Left renal pelvis (tissue), 4 donors: ENCODE results near the gene NEK8. TPM values are rescaled to one million over a fixed set of nuclear protein-coding genes. Genes with fewer than 3 reads are reported as not detected.

Experiments
- DNase-seq, 4 donors: peaks; one replicate each; pipeline ENCODE4 v3.0.0-alpha.2; 2013; ENCODE audit warnings: low read depth in 4 of 4, low spot score in 3 of 4
- polyA plus RNA-seq, 4 donors: library from polyadenylated mRNA; unstranded; fragments of 120-200 nt; gene quantifications; one replicate each; pipeline ENCODE4 v1.2.1, GENCODE V29; 2013; ENCODE audit not compliant: insufficient read length in 4 of 4

Gene NEK8
- polyA plus RNA-seq, 4 donors: 2.8 to 13.2 (median 7.2) TPM

DNA sequence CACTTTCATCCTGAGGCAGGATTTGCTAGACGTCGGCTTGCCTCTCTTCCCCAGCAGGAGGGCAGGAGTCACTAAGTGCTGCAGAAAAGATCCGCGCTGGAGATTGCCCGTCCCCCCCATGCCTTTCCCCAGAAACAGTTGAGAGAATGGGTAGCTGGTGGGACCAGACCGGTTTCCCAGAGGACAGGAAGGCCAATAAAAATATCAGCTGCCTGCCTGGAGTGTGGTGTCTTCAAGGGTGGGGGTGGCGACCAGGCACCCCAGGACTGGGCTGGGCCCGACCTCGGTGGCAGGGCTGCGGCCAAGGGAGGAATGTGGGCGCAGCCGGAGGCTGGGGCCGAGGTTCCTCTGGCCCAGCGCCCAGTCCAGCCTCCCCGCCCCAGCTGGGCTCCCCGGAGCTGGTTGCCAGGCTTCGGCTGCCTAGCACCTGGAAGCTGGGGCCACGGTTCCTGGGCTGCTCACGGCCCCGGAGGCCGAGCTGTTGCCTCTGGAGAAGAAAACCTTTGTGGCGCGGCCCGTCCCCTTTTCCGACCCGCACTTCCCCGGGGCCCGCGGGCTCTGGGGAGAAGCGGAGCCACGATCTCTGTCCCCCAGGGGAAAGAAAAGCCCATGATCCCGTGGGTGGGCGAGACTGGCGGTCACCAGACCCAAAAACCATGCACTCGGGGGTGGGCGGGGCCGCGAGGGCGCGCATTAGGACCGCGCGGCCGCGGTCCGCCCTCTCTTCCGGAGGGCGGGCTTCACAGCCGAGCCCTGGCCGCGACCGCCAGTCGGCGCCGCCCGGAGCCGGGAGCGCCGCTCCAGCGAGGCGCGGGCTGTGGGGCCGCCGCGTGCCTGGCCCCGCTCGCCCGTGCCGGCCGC is 14.9 kb downstream of the NEK8 start, which contains the start of gene TRAF4:
TRAF4 (plus strand) TSS at position 769 of the 861 bp plus-strand sequence. CDS start 102 bp downstream, outside the sequence.
- DNase-seq: peak in 3 of 4 donors; percentile 46 to 79 (median 76)

DNA sequence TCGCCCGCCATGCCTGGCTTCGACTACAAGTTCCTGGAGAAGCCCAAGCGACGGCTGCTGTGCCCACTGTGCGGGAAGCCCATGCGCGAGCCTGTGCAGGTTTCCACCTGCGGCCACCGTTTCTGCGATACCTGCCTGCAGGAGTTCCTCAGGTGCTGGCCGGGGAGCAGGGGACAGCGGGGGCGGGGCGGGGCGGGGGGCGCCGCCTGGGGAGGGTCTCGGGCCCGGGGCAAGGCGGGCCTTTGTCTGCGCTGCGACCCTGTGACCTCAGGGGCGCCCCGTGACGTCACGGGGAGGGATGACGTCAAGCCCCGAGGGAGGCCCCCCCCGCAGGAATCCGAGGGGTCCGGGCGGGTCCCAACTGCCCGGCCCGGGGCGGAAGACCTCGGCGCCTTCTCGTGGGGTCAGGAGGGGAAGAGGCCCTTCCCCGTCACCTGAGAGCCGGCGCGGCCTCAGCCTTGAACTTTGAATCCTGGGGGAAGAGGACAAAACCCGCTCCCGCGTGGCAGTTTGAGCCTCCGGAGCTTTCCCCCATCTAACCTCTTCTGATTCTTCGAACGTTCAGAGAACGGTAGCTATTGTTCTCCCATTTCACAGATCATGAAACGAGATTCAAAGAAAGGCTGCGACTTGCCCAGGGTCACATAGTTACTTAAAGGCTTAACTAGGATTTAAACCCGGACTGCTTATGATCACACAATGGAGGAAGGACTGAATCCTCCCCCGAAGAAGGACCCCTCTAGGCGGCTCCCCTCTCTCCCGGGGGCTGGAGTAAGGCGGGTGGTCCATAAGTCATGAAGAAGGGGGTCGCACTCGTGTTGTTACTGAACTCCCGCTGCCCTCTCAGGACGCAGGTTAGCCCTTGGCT is 15.8 kb downstream of the NEK8 start:
- DNase-seq: no peak

DNA sequence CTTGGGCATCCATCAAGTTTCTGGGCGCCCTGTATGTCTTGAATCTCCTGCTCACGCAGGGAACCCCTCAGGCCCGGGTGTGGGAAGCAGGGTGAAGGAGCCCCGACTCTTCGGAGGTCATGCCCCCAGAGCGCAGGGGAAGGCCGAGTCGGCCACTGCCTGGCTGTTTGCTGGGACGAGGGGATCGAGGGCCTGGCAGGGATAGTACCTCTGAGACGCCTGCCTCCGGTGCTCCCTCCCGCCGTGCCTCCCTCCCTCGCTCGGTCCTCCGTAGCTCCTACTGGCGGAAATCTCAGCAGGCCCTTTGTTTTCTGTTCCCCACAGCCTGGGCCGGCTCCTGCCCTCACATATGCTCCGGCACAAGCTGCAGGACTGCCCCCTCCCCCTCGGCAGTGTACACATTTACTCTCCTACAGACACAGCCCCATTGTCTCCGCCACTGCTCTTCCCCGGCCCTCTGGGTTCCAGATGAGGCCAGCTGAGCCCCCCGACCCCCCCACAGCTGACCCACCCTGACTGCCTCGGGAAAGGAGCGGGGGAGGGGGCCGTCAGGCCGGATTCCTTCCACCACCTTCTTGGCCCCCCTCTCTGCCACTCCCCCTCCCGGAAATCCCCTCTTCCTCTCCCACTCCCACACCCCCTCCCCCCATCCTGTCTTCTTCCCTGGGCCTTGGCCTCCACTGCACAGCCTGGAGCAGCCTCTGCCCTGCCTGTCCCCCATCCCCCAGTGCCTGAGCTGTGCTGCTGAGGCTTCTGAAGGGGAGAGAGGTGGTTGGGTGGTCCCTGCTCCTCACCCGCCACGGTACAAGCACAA is 16.6 kb downstream of the NEK8 start:
- DNase-seq: peak in 1 of 4 donors; percentile 63

DNA sequence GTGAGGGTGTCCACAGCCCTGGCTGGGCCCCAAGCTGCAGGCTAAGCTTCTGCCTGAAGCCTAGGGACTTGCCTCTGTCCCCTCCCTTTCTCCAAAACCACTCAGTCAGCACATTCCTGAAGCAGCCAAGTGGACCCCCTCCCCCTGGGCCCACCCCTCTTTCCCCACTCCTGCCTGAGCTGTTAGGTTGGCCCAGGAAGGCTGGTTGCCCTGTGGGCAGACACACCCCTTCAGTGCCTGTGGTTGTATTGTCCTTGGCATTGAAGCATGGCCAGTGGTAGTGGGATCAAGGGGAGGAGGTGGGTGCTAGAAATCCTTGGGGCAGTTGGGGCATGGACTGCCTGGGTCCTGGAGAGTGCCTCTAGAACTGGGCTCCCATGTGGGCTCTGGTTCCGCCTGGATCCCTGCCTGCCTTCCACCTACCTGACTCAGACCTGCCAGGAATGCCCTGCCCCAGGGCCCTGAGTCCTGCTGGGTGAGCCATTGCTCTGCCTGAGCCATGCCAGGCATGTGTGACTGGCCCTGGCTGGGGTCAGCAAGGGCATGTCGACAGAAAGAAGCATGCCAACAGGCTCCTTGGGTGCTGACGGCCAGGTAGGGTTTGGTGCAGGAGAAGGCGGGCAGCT is 17.3 kb downstream of the NEK8 start:
- DNase-seq: peak in 1 of 4 donors; percentile 50

DNA sequence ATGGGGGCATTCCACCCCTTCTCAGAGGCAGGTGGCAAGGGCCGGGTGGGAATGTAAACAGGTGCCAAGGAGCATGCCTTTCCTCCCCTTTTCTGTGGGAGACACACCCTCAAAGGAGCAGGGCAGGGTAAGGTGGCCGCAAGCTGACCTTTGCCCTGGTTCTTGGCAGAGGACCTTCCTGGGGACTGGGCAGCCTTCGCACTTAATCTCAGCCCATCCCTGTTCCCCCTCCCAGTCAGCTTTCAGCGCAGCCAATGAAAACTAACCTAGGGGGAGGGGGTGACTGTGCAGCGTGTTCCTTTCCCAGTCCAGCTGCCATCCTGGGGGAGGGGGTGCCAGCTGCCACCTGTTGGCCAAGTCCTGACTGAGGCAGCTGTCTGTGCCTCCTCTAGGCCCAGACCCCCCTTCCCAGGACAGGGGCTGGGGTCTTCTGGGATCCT is 18.0 kb downstream of the NEK8 start:
- DNase-seq: no peak

DNA sequence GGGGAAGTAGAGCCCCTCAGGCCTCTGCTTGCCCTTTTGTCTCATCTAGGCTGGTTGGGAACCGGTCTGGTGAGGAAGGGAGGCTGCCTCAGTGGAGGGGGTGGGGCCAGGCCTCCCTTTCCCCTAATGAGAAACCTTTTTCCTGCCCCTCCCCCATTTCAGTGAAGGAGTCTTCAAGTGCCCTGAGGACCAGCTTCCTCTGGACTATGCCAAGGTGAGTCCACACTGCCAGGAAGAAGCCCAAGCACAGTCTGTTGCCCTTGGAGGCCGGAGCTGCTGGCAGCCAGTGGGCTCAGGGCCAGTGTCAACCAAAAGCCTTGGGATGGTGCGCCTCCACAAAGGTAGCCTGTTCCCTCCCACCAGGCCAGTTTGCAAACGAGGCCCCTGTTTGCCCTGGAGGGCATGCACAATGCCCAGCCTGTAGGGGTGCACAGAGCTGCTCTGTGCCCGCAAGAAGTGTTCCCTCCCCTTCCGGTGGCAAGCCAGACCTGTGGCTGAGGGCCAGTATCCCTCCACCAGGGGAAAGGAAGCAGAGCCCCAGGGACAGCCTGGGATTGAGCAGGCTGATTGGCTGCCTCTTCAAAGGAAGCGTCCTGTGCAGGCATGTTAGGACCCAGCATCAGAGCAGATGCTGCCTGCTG is 18.6 kb downstream of the NEK8 start:
- no peak for DNase-seq

DNA sequence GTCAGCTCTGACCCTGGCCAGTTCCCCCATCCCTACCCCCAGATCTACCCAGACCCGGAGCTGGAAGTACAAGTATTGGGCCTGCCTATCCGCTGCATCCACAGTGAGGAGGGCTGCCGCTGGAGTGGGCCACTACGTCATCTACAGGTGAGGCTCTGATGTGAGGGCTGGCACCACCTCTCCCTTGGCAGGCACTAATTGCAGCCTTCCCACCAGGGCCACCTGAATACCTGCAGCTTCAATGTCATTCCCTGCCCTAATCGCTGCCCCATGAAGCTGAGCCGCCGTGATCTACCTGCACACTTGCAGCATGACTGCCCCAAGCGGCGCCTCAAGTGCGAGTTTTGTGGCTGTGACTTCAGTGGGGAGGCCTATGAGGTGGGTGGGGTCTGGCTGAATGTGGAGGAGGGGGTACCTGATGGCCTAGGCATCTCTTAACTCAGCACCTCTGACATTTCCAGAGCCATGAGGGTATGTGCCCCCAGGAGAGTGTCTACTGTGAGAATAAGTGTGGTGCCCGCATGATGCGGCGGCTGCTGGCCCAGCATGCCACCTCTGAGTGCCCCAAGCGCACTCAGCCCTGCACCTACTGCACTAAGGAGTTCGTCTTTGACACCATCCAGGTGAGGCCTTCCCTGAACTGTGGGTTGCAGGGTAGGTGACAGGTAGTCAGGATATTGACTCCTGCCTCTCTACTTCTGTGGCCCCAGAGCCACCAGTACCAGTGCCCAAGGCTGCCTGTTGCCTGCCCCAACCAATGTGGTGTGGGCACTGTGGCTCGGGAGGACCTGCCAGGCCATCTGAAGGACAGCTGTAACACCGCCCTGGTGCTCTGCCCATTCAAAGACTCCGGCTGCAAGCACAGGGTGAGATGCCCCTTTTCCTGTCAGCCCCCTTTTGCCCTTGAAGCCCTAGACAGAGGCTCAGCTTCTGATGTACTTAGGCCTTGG is 19.5 kb downstream of the NEK8 start:
- DNase-seq: no peak

DNA sequence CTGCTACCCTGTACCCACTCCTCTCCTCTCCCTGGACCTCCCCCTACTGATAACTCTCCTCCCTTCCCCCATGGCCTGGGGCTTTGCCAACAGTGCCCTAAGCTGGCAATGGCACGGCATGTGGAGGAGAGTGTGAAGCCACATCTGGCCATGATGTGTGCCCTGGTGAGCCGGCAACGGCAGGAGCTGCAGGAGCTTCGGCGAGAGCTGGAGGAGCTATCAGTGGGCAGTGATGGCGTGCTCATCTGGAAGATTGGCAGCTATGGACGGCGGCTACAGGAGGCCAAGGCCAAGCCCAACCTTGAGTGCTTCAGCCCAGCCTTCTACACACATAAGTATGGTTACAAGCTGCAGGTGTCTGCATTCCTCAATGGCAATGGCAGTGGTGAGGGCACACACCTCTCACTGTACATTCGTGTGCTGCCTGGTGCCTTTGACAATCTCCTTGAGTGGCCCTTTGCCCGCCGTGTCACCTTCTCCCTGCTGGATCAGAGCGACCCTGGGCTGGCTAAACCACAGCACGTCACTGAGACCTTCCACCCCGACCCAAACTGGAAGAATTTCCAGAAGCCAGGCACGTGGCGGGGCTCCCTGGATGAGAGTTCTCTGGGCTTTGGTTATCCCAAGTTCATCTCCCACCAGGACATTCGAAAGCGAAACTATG is 20.4 kb downstream of the NEK8 start:
- no peak for DNase-seq

DNA sequence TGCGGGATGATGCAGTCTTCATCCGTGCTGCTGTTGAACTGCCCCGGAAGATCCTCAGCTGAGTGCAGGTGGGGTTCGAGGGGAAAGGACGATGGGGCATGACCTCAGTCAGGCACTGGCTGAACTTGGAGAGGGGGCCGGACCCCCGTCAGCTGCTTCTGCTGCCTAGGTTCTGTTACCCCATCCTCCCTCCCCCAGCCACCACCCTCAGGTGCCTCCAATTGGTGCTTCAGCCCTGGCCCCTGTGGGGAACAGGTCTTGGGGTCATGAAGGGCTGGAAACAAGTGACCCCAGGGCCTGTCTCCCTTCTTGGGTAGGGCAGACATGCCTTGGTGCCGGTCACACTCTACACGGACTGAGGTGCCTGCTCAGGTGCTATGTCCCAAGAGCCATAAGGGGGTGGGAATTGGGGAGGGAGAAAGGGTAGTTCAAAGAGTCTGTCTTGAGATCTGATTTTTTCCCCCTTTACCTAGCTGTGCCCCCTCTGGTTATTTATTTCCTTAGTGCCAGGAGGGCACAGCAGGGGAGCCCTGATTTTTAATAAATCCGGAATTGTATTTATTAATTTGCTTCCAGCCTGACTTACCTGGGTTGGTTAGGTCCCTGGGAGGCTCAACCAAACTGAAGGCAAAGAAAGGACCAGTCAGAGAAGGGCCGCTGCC is 21.1 kb downstream of the NEK8 start:
- no peak for DNase-seq

DNA sequence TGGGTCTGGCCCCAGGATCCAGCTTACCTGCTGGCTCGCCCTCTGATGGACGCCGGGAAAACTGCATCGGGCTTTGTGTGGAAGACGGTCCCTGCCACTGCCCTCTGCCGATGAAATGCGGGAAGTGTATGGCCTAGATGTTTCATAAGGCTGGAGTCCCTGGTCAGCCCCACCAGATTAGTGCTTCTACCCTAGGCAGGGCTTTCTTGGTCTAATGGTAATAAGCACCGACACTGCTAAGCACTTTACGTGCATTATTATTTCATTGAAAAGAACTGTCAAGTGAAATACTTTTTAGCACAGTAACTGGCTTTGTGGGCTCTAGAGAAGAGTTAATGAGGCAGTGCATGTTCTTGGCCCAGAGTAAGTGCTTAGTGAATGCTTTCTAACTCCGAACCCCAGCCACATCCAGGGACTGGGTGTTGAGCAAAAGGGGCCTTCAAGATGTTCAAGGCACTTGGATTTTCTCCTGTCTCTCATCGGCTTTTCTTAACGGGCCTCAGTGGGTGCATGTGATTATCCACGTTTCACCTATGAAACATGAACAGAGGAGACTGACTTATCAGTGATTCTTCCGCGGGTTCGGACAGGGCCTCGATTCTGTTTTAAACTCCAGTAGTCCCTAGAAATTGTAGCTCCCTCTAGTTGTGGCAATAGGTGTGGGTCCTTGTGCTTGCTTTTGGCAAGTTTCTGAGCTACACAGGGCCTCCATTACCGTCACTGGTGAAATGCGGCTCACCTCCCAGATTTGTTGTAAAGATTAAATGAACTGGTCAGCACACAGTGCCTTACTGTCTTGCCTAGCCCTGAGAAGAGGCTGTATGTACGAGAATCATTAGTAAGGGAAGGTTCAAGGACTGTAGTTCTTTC is 21.8 kb downstream of the NEK8 start:
- DNase-seq: peak in 2 of 4 donors; percentile 79 to 83

DNA sequence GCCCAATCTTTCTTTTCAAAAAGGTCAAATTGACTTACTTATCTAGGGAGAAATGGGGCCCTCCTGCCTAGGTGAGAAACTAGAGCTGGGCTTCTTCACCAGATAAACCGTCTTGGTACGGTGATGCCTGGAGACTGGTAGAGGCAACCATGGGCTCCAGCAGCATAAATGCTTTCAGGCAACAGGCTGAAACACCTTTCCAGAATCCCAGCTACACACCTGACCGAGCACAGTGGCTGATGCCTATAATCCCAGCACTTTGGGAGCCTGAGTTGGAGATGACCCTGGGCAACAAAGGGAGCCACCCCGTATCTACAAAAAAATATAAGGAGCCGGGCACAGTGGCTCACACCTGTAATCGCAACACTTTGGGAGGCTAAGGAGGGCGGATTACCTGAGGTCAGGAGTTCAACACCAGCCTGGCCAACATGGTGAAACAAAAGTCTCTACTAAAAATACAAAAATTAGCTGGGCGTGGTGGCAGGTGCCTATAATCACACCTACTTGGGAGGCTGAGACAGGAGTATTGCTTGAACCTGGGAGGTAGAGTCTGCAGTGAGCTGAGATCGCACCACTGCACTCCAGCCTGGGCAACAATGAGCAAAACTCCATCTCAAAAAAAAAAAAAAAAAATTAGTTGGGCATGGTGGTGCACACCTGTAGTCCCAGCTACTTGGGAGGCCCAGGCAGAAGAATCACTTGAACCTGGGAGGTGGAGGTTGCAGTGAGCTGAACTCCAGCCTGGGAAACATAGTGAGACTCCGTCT is 23.2 kb downstream of the NEK8 start:
- DNase-seq: no peak

DNA sequence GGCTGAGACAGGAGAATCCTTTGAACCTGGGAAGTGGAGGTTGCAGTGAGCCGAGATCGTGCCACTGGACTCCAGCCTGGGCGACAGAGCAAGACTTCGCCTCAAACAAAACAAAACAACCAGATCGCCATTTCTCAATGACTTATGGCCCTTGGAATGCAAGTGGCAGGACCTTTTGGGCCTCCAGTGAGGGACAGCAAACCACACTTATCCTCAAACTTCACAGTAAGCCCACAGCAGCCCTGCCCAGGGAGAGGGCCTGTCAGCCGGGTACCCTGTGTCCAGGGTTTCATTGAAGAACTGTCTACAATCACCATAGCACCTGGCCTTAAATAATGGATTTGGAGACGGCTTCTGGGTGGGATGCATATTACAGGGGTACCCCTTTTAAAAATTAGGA is 26.9 kb downstream of the NEK8 start:
- DNase-seq: no peak

DNA sequence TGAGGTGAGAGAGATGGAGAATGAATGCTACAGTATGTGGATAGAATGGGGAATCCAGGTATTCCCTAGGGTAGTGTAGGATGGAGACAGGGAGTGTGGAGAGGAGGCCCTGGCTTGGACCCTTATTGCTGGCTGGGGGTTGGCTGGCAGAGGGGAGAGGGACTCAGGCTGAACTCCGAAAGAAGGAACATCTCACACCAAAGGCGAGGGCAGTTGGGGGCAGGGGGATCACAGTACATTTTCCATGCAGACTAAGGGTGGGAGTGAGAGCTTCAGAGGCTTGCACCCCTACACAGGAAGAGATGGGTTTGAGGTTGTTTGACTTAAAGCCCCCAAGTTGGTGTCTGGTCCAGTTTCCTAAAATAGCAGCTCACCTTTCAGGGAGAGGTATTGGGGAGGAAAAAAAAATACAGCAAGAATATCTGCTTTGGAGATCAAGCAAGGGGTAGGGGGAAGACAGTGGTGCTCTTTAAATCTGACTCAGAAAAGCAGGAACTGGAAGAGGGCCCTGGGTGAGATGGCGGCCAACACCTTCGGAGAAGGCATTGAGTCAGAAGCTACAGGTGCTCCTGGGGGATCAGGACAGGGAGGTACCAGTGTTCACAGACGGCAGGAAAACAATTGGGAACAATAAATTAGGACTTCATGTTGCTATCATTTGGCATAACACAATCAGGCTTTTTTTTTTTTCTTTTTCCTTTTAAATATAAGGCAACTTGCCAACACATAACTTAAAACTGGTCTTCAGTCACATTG is 27.6 kb downstream of the NEK8 start:
- no peak for DNase-seq

DNA sequence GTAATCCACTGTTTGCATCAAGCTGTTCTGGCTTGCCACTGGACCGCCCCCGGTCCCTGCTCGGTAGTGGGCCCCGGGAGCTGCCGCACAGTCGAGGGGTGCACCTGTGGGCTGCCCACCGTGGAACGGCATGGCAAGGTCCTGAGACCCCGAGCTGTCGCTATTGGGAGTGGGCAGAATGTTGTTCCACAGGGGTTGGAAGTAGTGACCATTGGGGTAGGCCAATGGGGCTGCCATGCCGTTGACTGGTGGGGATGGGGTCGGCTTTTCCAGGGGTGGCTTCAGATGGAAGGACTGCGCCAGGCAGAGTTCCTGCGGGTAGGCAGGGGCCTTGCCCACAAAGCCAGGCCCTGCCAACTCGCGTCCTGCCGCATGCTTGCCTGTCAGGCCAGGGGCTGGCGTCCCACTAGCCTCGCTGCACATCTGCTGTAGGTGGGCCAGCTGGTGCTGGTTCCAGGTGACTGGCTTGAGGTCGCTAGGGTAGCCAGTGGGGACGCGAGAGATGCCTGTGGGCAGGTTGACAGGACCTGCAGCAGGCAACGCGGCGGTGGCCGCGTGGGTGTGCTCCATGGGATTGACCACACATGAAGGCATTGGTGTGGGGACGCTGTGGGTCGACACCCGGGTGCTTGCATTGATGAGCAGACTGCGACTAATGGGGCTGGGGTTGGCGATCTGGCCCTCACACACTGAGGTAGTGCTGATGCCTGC is 30.0 kb downstream of the NEK8 start:
- no peak for DNase-seq
